Eye (tissue), 1 donor: Measurements from ENCODE around the gene PRMT7.

ENCODE experiments used
- DNase-seq: peaks from one replicate; pipeline ENCODE4 v3.0.0-alpha.2; 2015

The PRMT7 gene

GRCh38 chr16:68364561-68364998 is 53.8 kb downstream of the PRMT7 start:
- no peak for DNase-seq

GRCh38 chr16:68365167-68365817 is 54.5 kb downstream of the PRMT7 start:
- no peak for DNase-seq

- DNase-seq, result no peak
These were observed 55.2 kb downstream of the PRMT7 start for GRCh38 chr16:68366062-68366461.

- peak; percentile 70 for DNase-seq
These were observed 56.2 kb downstream of the PRMT7 start for GRCh38 chr16:68367030-68367429.

- DNase-seq, result no peak
These were observed 56.6 kb downstream of the PRMT7 start for GRCh38 chr16:68367440-68367839.

- DNase-seq, result no peak
These were observed 57.1 kb downstream of the PRMT7 start for GRCh38 chr16:68367891-68368290.

- peak; percentile 39 for DNase-seq
These were observed 57.6 kb downstream of the PRMT7 start for GRCh38 chr16:68368301-68368888.

GRCh38 chr16:68369168-68369567 is 58.3 kb downstream of the PRMT7 start:
- DNase-seq, result no peak

GRCh38 chr16:68369697-68370580 is 59.1 kb downstream of the PRMT7 start:
- DNase-seq, result no peak

DNA sequence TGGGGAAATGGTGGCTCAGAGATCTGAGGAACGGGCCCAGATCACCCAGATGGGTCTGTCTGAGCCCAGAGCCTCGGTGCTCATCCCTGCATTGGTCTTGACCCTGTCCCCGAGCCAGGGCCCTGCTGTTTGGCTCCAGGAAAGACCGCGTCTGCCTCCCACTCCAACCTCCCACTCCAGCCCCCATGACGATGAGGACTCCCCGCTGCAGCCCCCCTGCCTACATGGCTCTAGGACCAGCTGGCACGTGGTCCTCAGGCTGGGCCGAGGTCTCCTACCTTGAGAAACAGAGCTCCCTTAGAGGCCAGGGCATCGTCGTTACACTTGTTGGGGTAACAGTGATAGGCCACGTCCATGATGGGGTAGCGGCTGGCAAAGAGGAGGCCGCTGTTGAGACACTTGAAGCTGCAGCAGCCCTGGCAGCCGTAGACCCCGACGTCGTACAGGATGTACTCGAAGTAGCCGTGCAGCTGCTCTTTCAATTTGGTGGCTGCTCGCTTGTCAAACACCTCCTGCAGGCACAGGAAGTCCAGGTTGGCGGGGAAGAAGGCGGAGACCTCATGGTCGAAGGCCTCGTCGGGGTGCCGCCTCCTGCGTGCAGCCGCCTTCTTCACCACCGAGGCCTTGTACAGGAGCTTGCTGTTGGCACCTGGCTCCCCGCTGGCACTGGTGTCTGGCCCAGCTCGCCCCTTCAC is 59.9 kb downstream of the PRMT7 start:
- no peak for DNase-seq

GRCh38 chr16:68371276-68371651 is 60.4 kb downstream of the PRMT7 start:
- no peak for DNase-seq

- no peak for DNase-seq
These were observed 61.0 kb downstream of the PRMT7 start for GRCh38 chr16:68371706-68372380.

DNA sequence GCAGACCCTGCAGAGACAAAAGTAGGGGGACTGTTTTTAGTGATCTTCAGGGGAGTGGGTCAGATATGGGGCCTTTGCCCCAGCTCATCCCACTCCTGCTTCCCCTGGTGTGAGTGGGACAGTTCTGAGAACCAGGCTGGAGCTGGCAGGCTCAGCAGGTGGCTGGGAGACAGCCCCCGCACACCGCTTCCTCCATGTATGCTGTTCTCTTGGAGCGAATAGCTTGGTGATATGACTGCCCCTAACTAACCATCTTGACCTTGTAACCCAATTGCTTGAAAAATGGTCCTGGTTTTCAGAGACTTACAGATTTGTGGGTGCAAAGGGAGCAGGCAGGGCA is 61.5 kb downstream of the PRMT7 start:
- no peak for DNase-seq

DNA sequence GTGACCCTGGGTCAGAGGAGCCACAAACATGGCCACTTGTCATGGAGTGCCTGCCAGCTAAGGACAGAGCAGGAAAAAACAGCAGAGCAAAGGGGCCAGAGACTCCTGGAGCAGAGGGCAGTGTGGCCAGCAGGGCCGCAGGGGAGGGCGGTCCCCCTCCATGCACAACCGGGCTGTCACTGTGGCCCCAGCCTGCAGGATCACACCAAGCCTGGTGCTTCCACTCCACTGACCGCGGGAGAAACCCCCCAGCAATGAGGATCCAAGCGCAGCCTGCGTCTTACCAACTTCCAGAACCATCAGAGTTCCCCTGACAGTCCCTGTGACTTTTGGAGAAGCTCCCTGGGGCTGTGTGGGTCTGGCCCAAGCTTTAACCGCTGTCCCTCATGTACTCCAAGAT is 62.0 kb downstream of the PRMT7 start:
- DNase-seq, result no peak

DNA sequence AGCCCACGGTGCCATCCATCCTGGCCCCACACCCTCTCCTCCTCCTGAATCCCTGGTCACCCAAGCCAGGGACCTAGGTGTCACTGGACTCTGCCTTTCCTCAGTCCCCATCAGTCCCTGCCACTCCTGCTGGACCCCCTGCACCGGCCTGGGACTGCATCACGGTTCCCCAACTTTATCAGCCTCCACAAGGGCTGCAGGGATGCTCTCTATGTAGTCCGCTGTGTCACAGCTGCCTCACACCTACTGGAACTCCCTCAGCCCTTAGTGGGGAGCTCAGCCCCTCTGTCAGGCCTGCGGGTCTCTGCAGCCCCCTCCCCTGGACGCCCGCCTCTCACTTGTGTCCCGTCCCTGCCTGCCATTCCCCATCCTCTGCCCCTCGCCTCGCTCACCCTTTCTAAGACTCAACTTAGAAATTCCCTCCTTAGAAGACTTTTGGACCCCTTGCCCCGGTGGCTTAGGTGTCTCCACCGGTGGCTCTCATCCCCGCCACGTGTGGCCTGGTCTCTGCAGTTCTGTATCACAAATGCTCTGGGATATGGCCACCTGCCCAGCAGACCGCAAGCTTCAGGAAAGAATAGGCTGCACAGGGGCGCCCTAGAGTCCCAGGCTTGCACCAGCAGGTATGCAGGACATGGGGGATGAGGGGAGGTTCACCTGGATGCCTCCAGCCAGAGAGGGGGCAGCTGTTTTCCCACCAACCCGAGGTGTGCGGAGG is 62.9 kb downstream of the PRMT7 start:
- no peak for DNase-seq

GRCh38 chr16:68374246-68374805 is 63.5 kb downstream of the PRMT7 start:
- DNase-seq, result no peak

GRCh38 chr16:68374961-68375660 is 64.3 kb downstream of the PRMT7 start:
- no peak for DNase-seq

- DNase-seq, result peak; percentile 66
These were observed 65.2 kb downstream of the PRMT7 start for GRCh38 chr16:68375801-68376536.

DNA sequence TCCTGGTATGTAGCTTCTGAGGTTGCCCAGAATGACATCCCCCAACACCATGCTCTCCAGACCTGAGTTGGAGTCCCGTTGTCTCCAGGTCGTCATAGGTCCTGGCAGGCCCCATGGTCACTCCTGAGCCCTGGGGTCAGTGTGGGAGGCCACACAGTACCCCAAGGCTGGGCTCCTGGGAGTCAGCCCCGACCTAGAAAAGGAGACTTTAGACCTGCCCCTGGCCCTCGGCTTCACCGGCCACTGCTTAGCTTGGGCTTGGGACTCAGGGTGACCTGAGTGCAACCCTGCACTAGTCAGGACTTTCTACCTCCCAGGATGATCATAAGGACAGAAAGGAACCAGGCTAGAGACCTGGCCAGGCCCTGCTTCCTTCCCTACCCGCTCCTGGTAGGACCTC is 65.8 kb downstream of the PRMT7 start:
- DNase-seq, result no peak

GRCh38 chr16:68377221-68377620 is 66.4 kb downstream of the PRMT7 start:
- DNase-seq, result no peak
